Body of pancreas (tissue), 4 donors: ENCODE data around the gene UNC45B. TPM values are rescaled to one million over a fixed set of nuclear protein-coding genes. Genes with fewer than 3 reads are reported as not detected.

ENCODE experiments used
- ATAC-seq: fragments of 150-250 bp; one replicate; pipeline ENCODE4 v1.9.1; 2016
- DNase-seq, 4 donors: peaks; one replicate each; pipeline ENCODE4 v3.0.0-alpha.2; 2019
- H3K27ac ChIP-seq, 4 donors: fragments of 200-600 bp; sonication (generic); 1 replicate in 3 of 4; 2 replicates in 1 of 4; pipeline versions ENCODE4 v1.5.1 to v1.6.1; 2016 to 2019; ENCODE audit warnings: mild to moderate bottlenecking in 1 of 4, mixed read lengths in 1 of 4, moderate library complexity in 1 of 4
- H3K27me3 ChIP-seq, 2 donors: fragments of 200-600 bp; sonication (generic); one replicate each; pipeline ENCODE4 v1.6.0; 2016; ENCODE audit warnings: mild to moderate bottlenecking in 1 of 2
- H3K36me3 ChIP-seq, 2 donors: fragments of 200-600 bp; sonication (generic); replicated peaks in 1 of 2; 2 replicates each; pipeline ENCODE4 v1.5.1; 2016; ENCODE audit warnings: low read depth in 2 of 2; ENCODE audit not compliant: insufficient read depth in 1 of 2
- H3K4me1 ChIP-seq: fragments of 200-600 bp; sonication (generic); one replicate; pipeline ENCODE4 v1.6.0; 2016
- H3K4me3 ChIP-seq, 2 donors: fragments of 200-600 bp; sonication (generic); 1 replicate in 1 of 2; 2 replicates in 1 of 2; pipeline ENCODE4 v1.5.1; 2016 to 2019
- H3K9me3 ChIP-seq, 3 donors: fragments of 200-600 bp; sonication (generic); 1 replicate in 2 of 3; 2 replicates in 1 of 3; pipeline ENCODE4 v1.5.1; 2016
- CTCF ChIP-seq, 7 experiments: fragments of 450-650 bp in 4 of 7; fragments of 200-600 bp in 3 of 7; sonication (generic) in 3 of 7; IDR thresholded peaks; one replicate each; pipeline ENCODE4 v1.5.1; 2016 to 2019; ENCODE audit warnings: antibody characterized with exemption in 7 of 7
- POLR2A ChIP-seq, 3 donors: fragments of 450-650 bp; IDR thresholded peaks; one replicate each; pipeline ENCODE4 v1.6.1; 2016; ENCODE audit warnings: antibody characterized with exemption in 3 of 3, mild to moderate bottlenecking in 2 of 3
- WGBS, 2 donors: methylation state at CpG; one replicate each; pipeline ENCODE4 v1.1.5; 2017; 5-methylcytosine and 5-hydroxymethylcytosine counted together
- intact Hi-C: fragments of 100-400 bp; cut with DNase I; formaldehyde crosslinking; loops from one replicate; pipeline ENCODE4 v1.15.1; 2023
- total RNA-seq, 2 donors: library from RNA; depleted of rRNA; stranded (reverse); fragments of >200 nt; gene quantifications; one replicate each; pipeline ENCODE4 v1.1.0, GENCODE V29; 2016

Gene UNC45B
- total RNA-seq, 2 donors from 2014 or later = not detected

- Histone ChIP-seq H3K36me3 (no peaks in the 10 kb centered on the region), H3K4me3 (no peak overlapping the region), H3K27ac (no peak overlapping the region), H3K27me3 (no peaks in the 10 kb centered on the region), H3K9me3 (no peaks in the 10 kb centered on the region), H3K4me1 (no peaks in the 10 kb centered on the region)
- no peak for TF ChIP-seq CTCF (IDR thresholded peaks at IDR 0.05)
- no peak for TF ChIP-seq POLR2A (IDR thresholded peaks at IDR 0.05)
- no peak for DNase-seq
- WGBS, 2 donors = 36 to 75% methylated on average over 1 to 6 of the region's 6 CpGs
- intact Hi-C loops = no loop called here
- no peak for ATAC-seq
These were observed 35.7 kb downstream of the UNC45B start for GRCh38 chr17:35183332-35183731.

DNA sequence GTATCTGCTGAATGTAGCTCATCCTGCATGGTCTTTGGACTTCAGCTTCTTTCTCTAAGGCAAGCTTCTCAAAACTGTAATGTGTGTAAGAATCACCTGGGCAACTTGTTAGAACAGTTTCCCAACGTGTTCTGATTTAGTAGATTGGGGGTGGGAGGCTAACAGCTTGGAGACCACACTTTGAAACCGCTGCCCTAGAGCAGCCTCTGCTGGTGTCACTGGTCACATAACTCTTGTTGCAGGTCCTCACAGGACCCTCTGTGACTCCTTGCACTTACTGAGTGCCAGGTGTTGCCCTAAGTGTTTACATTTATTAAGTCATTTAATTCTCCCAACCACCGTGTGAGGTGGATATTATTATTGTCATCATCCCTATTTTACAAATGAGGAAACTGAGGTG, 36.7 kb downstream of the UNC45B start:
- no peaks in the 10 kb centered on the region for H3K27me3 ChIP-seq

GRCh38 chr17:35185849-35186248, 38.2 kb downstream of the UNC45B start:
- intact Hi-C loops = no loop called here
- H3K4me1 ChIP-seq = no peaks in the 10 kb centered on the region
- DNase-seq (no peak), ATAC-seq (no peak)
- H3K36me3 ChIP-seq = no peaks in the 10 kb centered on the region
- TF ChIP-seq CTCF (IDR thresholded peaks at IDR 0.05) (no peak), POLR2A (IDR thresholded peaks at IDR 0.05) (no peak)
- H3K27me3 ChIP-seq = no peaks in the 10 kb centered on the region
- H3K4me3 ChIP-seq = no peak overlapping the region
- no peak overlapping the region for H3K27ac ChIP-seq
- WGBS, 2 donors = 45 to 55% methylated on average over 1 of the region's 1 CpG
- H3K9me3 ChIP-seq = no peaks in the 10 kb centered on the region

More for the DNA sequence above, 36.7 kb downstream of the UNC45B start:
- TF ChIP-seq POLR2A (IDR thresholded peaks at IDR 0.05) (no peak), CTCF (IDR thresholded peaks at IDR 0.05) (no peak)
- DNase-seq = no peak
- no peak for ATAC-seq
- H3K27ac ChIP-seq = no peak overlapping the region
- no peak overlapping the region for H3K4me3 ChIP-seq
- intact Hi-C loops = no loop called here
- no peaks in the 10 kb centered on the region for H3K36me3 ChIP-seq
- H3K4me1 ChIP-seq = no peaks in the 10 kb centered on the region
- WGBS, 2 donors = 19 to 23% methylated on average over 3 of the region's 3 CpGs
- H3K9me3 ChIP-seq = no peaks in the 10 kb centered on the region

GRCh38 chr17:35187481-35187880, 39.9 kb downstream of the UNC45B start:
- no peak overlapping the region for H3K4me3 ChIP-seq
- 60 to 83% methylated on average over 2 of the region's 2 CpGs for WGBS, 2 donors
- intact Hi-C loops = no loop called here
- TF ChIP-seq POLR2A (IDR thresholded peaks at IDR 0.05) = no peak
- no peak for TF ChIP-seq CTCF (IDR thresholded peaks at IDR 0.05)
- DNase-seq (no peak), ATAC-seq (no peak)
- no peaks in the 10 kb centered on the region for H3K4me1 ChIP-seq
- H3K27ac ChIP-seq = no peak overlapping the region
- no peaks in the 10 kb centered on the region for H3K36me3 ChIP-seq
- H3K9me3 ChIP-seq = no peaks in the 10 kb centered on the region
- no peaks in the 10 kb centered on the region for H3K27me3 ChIP-seq

DNA sequence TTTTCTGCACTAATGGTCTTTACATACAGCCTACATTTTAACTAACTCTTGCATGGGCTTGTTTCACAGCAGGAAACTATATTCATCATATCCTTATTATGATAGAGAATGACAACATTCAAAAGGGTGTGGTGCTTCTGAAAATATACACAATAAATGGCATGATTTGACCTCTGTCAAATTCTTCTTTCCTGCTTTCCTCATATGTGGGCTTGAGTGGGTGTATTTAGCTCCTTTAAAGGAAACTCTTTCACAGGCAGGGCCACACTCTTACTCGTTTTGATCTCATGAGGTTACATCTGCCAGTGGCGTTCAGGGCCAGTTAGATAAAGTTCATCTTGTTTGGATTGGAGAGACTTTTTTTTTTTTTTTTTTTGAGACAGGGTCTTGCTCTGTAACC, 40.5 kb downstream of the UNC45B start:
- DNase-seq (no peak), ATAC-seq (no peak)
- intact Hi-C loops = no loop called here
- H3K9me3 ChIP-seq = no peaks in the 10 kb centered on the region
- no peaks in the 10 kb centered on the region for H3K4me1 ChIP-seq
- 47 to 55% methylated on average over 2 of the region's 2 CpGs for WGBS, 2 donors
- TF ChIP-seq CTCF (IDR thresholded peaks at IDR 0.05) (no peak), POLR2A (IDR thresholded peaks at IDR 0.05) (no peak)
- H3K4me3 ChIP-seq = no peak overlapping the region
- H3K27ac ChIP-seq = no peak overlapping the region
- H3K36me3 ChIP-seq = no peaks in the 10 kb centered on the region
- no peaks in the 10 kb centered on the region for H3K27me3 ChIP-seq
